ENCODE measurements around the gene ROBO1. TPM values are rescaled to one million over a fixed set of nuclear protein-coding genes. Genes with fewer than 3 reads are reported as not detected.

ROBO1 gene
- total RNA-seq, 1 donor from 2014 or later, result 73.8 TPM

- Mint-ChIP-seq H3K27me3 (ENCODE audit: unreplicated experiment) (no peaks in the 10 kb centered on the region), H3K4me3 (ENCODE audit: unreplicated experiment) (no peak overlapping the region), H3K27ac (ENCODE audit: unreplicated experiment) (no peak overlapping the region), H3K4me1 (ENCODE audit: unreplicated experiment) (no peaks in the 10 kb centered on the region), H3K9me3 (ENCODE audit: unreplicated experiment) (peaks cover 4% of the 10 kb centered on the region), H3K36me3 (ENCODE audit: unreplicated experiment) (no peaks in the 10 kb centered on the region)
- TF ChIP-seq CTCF (IDR thresholded peaks at IDR 0.05), result no peak
- no peak for DNase-seq (ENCODE audit: extremely low spot score, unreplicated experiment)
These were observed 552.5 kb downstream of the ROBO1 start for GRCh38 chr3:79215286-79215685.

GRCh38 chr3:79211586-79212359 lies 556.0 kb downstream of the ROBO1 start:
- H3K27me3 Mint-ChIP-seq (ENCODE audit: unreplicated experiment), result no peaks in the 10 kb centered on the region
- H3K36me3 Mint-ChIP-seq (ENCODE audit: unreplicated experiment), result no peaks in the 10 kb centered on the region
- no peak for DNase-seq (ENCODE audit: extremely low spot score, unreplicated experiment)
- H3K4me3 Mint-ChIP-seq (ENCODE audit: unreplicated experiment), result no peak overlapping the region
- no peaks in the 10 kb centered on the region for H3K4me1 Mint-ChIP-seq (ENCODE audit: unreplicated experiment)
- H3K27ac Mint-ChIP-seq (ENCODE audit: unreplicated experiment), result no peak overlapping the region
- TF ChIP-seq CTCF (IDR thresholded peaks at IDR 0.05), result no peak
- peaks cover 10% of the 10 kb centered on the region for H3K9me3 Mint-ChIP-seq (ENCODE audit: unreplicated experiment)

GRCh38 chr3:79204351-79204750 lies 563.4 kb downstream of the ROBO1 start:
- TF ChIP-seq CTCF (IDR thresholded peaks at IDR 0.05), result no peak
- H3K27me3 Mint-ChIP-seq (ENCODE audit: unreplicated experiment), result no peaks in the 10 kb centered on the region
- H3K27ac Mint-ChIP-seq (ENCODE audit: unreplicated experiment), result no peak overlapping the region
- H3K4me1 Mint-ChIP-seq (ENCODE audit: unreplicated experiment), result peaks cover 9% of the 10 kb centered on the region
- H3K4me3 Mint-ChIP-seq (ENCODE audit: unreplicated experiment), result no peak overlapping the region
- no peaks in the 10 kb centered on the region for H3K36me3 Mint-ChIP-seq (ENCODE audit: unreplicated experiment)
- no peaks in the 10 kb centered on the region for H3K9me3 Mint-ChIP-seq (ENCODE audit: unreplicated experiment)
- DNase-seq (ENCODE audit: extremely low spot score, unreplicated experiment), result no peak

GRCh38 chr3:79203144-79203519 lies 564.7 kb downstream of the ROBO1 start:
- TF ChIP-seq CTCF (IDR thresholded peaks at IDR 0.05), result no peak
- Mint-ChIP-seq H3K27ac (ENCODE audit: unreplicated experiment) (no peak overlapping the region), H3K4me1 (ENCODE audit: unreplicated experiment) (peaks cover 9% of the 10 kb centered on the region), H3K9me3 (ENCODE audit: unreplicated experiment) (no peaks in the 10 kb centered on the region), H3K4me3 (ENCODE audit: unreplicated experiment) (no peak overlapping the region), H3K27me3 (ENCODE audit: unreplicated experiment) (no peaks in the 10 kb centered on the region), H3K36me3 (ENCODE audit: unreplicated experiment) (no peaks in the 10 kb centered on the region)
- DNase-seq (ENCODE audit: extremely low spot score, unreplicated experiment), result no peak

DNA sequence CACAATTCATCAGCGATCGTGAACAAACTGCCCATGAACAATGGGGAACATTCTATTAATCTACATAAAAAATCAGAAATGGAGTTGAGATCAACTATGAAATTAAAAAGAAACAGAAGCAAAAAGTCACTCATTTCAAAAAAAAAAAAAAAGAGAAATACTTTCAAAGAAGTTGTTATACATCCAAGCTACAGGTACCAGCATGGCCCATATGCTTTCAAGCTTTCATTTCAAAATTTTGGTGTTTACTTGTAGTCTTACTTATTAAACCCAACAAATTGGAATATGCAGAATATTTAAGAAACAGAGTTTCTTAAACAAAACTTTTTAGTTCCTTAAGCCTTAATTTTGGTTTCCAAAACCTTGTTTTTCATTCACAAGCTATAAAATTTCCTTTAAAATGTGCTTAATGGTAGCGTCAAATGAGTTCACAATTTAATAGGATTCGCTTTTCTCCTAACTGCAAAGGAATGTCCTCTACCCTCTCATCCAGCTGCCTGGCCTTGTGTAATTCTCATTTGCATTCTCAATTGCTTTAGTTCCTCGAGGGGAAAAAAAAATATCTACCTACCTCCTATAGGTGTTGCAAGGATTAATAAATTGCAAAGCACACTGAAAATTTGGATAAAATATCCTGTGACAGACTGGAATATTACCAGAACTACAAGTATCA lies 565.2 kb downstream of the ROBO1 start:
- Mint-ChIP-seq H3K27me3 (ENCODE audit: unreplicated experiment) (no peaks in the 10 kb centered on the region), H3K4me1 (ENCODE audit: unreplicated experiment) (peaks cover 9% of the 10 kb centered on the region), H3K4me3 (ENCODE audit: unreplicated experiment) (no peak overlapping the region), H3K9me3 (ENCODE audit: unreplicated experiment) (no peaks in the 10 kb centered on the region), H3K36me3 (ENCODE audit: unreplicated experiment) (no peaks in the 10 kb centered on the region), H3K27ac (ENCODE audit: unreplicated experiment) (no peak overlapping the region)
- no peak for TF ChIP-seq CTCF (IDR thresholded peaks at IDR 0.05)
- DNase-seq (ENCODE audit: extremely low spot score, unreplicated experiment), result no peak

Data from osteocyte (in vitro differentiated cells).